IPS-15b (cell line): Measurements from ENCODE around the gene NTRK2.

Experiments
- H3K27me3 ChIP-seq: one replicate; pipeline ENCODE4 v1.6.1; 2013; ENCODE audit warnings: low read length; ENCODE audit not compliant: control insufficient read depth, insufficient read depth
- H3K36me3 ChIP-seq: one replicate; pipeline ENCODE4 v1.6.1; 2013; ENCODE audit warnings: low read length; ENCODE audit not compliant: control insufficient read depth, insufficient read depth
- H3K4me1 ChIP-seq: one replicate; pipeline ENCODE4 v1.6.1; 2013; ENCODE audit warnings: mild to moderate bottlenecking, low read length; ENCODE audit not compliant: control insufficient read depth, insufficient read depth
- H3K4me3 ChIP-seq: one replicate; pipeline ENCODE4 v1.5.1; 2013; ENCODE audit warnings: low read depth, low read length
- H3K9ac ChIP-seq: one replicate; pipeline ENCODE4 v1.6.1; 2013; ENCODE audit warnings: low read depth, mild to moderate bottlenecking, low read length
- H3K9me3 ChIP-seq: one replicate; pipeline ENCODE4 v1.6.1; 2013; ENCODE audit warnings: mild to moderate bottlenecking, low read length; ENCODE audit not compliant: control insufficient read depth, insufficient read depth

Gene NTRK2

DNA sequence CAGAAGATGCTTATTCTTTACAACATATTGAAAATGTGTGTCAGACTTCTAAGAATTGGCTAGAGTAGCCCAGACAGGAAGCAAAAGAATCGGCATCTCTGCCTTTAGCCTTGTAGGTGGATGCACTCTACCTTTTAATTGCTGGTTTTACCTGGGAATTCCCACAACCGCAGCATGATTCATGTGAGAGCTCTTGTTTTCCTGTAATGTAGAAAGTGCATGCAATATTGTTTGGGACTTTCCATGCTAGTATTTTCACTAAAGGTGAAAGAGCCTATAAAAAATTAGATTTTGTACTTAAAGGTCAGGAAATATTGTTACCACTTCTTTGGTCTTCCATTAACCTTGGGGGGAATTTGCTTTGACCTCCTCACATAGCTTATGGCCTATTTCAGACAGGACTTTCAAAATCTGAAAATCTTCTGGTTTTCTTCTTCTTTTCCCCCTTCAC lies 89.8 kb downstream of the NTRK2 start:
- Histone ChIP-seq H3K4me1 (no peaks in the 10 kb centered on the region), H3K4me3 (no peak overlapping the region), H3K27me3 (no peaks in the 10 kb centered on the region), H3K9ac (no peak overlapping the region), H3K36me3 (no peaks in the 10 kb centered on the region), H3K9me3 (no peaks in the 10 kb centered on the region)

DNA sequence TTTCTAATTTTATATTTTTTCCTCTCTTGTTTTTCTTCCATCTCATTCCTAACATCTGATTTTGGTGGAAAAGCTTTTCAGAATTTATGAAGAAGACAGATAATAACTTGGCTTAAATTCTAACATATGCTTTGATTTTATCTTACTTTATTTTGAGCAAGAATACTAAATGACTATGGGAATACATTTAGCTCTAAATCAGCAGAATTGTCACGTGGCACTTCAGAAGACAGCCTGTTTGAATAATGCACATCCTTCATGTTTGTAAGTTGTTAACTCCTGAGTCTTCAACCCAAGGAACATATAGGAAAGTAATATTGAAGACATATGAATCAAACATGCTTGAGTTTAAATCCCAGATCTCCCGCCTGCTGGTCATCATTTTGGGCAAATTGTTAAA lies 90.3 kb downstream of the NTRK2 start:
- Histone ChIP-seq H3K36me3 (no peaks in the 10 kb centered on the region), H3K9ac (no peak overlapping the region), H3K4me3 (no peak overlapping the region), H3K27me3 (no peaks in the 10 kb centered on the region), H3K4me1 (no peaks in the 10 kb centered on the region), H3K9me3 (no peaks in the 10 kb centered on the region)

DNA sequence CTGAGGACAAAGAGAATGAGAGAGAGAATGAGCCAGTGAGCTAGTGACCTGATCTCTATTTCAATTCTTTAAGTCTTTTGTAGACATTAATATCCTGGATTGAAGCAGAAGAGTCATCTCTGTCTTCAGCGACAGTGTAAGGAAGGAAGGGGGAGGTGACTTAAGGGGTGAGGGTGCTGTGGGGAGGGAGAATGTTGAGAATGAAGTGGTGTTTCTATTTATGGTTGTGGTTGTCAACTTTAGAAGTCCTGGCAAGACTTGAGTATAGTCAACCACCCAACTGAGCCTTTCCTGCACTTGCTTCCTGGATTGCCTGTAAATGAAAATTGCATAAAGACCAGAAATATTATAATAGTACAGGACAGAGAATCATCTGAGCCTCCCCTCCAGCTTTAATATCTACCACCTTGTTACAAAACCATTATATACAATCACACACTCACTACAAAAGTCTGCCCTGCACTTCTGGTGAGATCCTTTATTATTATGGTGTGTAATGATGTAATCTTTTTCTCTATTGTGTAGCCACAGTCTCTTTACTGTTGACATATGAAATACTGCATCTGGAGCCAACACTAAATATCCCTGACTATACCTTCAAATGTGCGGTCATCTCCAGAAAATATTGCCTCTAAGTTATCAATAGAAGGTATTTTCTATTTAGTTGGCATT lies 91.7 kb downstream of the NTRK2 start:
- Histone ChIP-seq H3K36me3 (no peaks in the 10 kb centered on the region), H3K9me3 (no peaks in the 10 kb centered on the region), H3K4me3 (no peak overlapping the region), H3K27me3 (no peaks in the 10 kb centered on the region), H3K4me1 (no peaks in the 10 kb centered on the region), H3K9ac (no peak overlapping the region)

DNA sequence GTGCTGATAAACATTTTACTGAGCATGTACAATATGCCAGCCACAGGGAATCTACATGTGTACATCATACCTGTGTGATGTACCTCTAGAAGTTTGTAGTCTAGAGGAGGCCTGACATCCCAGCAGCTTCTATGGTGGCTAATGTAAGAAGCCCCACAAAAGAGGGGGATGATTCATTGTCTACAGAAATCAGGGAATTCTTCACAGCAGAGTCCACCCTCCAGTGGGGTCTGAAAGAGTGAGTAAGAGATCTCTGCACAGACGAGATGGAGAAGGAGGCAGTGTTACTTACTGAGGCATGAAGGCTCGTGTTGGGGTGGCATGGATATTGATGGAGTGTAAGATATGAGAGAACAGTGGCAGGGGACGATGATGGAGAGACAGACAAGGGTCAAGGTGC lies 103.0 kb downstream of the NTRK2 start:
- Histone ChIP-seq H3K36me3 (no peaks in the 10 kb centered on the region), H3K9ac (no peak overlapping the region), H3K4me3 (no peak overlapping the region), H3K27me3 (no peaks in the 10 kb centered on the region), H3K9me3 (no peaks in the 10 kb centered on the region), H3K4me1 (no peaks in the 10 kb centered on the region)

DNA sequence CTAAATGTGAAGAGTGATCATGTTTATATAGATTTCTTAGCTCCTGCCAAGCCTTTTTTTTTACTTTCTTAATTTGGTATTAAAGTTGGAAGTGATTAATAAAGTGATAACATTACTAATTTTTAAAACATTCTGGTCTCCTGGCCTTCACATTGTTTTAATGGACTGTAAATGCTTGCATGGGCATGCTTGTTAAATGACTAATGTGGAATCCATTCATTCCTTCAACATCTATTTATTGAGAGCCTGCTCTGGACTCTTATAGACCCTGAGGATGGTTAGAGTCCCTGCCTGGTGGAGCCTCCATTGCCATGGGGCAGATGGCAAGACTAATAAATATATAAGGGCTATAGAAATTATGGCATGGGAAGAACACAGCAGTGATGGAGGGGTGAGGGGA lies 103.5 kb downstream of the NTRK2 start:
- H3K9ac ChIP-seq, result no peak overlapping the region
- no peak overlapping the region for H3K4me3 ChIP-seq
- H3K9me3 ChIP-seq, result no peaks in the 10 kb centered on the region
- no peaks in the 10 kb centered on the region for H3K36me3 ChIP-seq
- H3K27me3 ChIP-seq, result no peaks in the 10 kb centered on the region
- no peaks in the 10 kb centered on the region for H3K4me1 ChIP-seq

DNA sequence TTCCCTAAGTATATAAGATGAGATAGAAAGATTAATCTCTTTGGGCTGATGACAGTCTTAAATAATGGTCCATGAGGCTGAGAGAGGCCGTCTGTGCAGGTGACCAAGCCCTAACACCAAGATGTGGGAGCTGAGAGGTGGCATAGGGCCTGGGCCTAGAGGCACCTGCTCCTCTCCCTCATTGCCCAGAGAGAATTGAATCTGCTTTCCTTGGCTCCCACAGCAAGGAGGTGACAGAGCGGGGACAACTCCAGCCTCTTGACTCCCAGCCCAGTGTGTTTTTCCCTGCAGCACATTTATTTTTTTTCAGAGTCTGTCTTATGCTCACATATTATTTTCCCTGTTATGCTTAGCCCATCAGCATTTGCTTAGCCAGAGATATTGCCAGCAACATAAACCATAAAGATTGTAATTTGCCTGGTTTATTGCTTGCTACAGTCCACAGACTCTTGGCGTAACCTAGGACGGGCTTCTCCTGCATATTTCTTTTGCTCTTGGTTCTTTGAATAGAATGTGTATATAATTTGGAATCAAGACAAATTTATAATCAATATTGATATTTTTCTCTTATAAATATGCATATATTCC lies 105.6 kb downstream of the NTRK2 start:
- Histone ChIP-seq H3K9ac (no peak overlapping the region), H3K4me1 (no peaks in the 10 kb centered on the region), H3K9me3 (no peaks in the 10 kb centered on the region), H3K4me3 (no peak overlapping the region), H3K36me3 (no peaks in the 10 kb centered on the region), H3K27me3 (no peaks in the 10 kb centered on the region)

DNA sequence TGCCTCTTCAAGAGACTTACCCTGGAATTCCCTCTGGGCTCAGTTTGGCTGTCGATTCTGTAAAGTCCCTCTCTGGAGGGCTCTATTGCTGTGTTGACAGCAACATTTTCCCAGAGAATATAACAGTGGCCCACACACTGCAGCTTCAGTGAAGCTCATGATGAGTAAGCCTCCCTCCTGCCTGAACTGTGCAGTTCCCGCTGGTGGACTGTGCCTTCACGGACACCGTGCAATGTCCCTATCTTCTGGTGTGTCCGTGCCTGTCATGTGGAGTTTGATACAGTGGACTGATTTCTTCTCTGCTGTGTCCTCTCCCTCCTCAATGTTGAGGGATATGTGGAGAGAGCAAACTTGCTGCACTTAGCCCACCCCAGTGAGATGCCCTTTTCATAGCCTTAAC lies 109.0 kb downstream of the NTRK2 start:
- no peaks in the 10 kb centered on the region for H3K4me1 ChIP-seq
- H3K9ac ChIP-seq, result no peak overlapping the region
- H3K36me3 ChIP-seq, result no peaks in the 10 kb centered on the region
- no peaks in the 10 kb centered on the region for H3K27me3 ChIP-seq
- H3K9me3 ChIP-seq, result no peaks in the 10 kb centered on the region
- H3K4me3 ChIP-seq, result no peak overlapping the region

DNA sequence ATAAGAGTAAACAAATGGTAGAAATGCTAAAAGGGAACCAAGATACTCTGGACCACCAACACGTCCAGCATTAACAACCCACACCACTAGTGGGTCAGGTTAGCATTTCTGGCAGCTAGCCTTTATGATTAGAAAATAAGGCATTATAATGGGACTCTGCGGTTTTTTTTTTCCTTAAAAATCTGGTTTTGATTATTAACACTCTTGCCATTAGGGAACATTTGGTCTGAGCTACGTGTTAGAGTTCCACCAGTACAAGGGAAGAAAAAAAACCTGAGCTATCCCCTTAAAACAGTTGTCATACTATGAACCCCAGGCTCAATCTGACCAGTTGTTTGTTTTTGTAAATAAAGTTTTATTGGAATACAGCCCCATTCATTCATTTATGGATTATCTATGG lies 110.4 kb downstream of the NTRK2 start:
- Histone ChIP-seq H3K9ac (no peak overlapping the region), H3K9me3 (no peaks in the 10 kb centered on the region), H3K4me1 (no peaks in the 10 kb centered on the region), H3K4me3 (no peak overlapping the region), H3K36me3 (no peaks in the 10 kb centered on the region), H3K27me3 (no peaks in the 10 kb centered on the region)

DNA sequence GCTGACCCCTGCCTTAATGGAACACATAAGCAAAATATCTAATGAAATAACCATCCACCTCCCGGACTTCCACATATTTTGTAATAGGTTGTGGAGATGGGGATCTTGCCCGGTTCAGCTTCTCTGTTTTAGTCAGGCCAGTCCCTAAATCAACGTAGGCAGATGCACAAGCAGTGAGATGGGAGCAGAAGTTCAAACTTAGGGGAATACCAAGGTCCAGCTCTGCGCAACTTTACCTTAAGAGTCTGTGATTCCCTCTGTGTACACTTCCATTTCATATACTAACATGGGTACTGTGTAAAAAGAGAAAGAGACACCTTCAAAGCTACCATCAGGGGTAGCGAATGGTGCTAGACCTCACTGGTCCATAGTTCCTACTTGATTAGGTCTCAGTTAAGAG lies 110.9 kb downstream of the NTRK2 start:
- Histone ChIP-seq H3K36me3 (no peaks in the 10 kb centered on the region), H3K4me3 (no peak overlapping the region), H3K9ac (no peak overlapping the region), H3K4me1 (no peaks in the 10 kb centered on the region), H3K27me3 (no peaks in the 10 kb centered on the region), H3K9me3 (no peaks in the 10 kb centered on the region)

DNA sequence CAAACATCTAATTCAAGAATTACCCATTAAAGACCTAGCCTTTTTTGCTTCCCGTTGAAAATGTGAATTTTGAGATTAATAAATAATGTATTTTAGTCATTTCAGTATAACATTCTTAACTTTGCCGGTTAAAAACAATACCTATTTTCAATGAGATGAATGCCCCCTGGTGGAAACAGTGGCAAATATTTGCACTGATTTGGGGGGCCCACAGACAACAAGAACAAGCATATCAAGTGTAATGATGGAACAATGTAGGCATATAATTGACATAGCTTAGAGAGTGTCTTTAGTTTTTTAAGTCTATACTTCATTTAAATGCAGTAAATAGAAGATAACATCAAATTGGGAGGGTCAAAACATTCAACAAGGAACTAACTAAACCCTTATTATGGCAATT lies 111.9 kb downstream of the NTRK2 start:
- no peaks in the 10 kb centered on the region for H3K4me1 ChIP-seq
- H3K36me3 ChIP-seq, result no peaks in the 10 kb centered on the region
- H3K9me3 ChIP-seq, result no peaks in the 10 kb centered on the region
- no peak overlapping the region for H3K9ac ChIP-seq
- H3K4me3 ChIP-seq, result no peak overlapping the region
- H3K27me3 ChIP-seq, result no peaks in the 10 kb centered on the region

DNA sequence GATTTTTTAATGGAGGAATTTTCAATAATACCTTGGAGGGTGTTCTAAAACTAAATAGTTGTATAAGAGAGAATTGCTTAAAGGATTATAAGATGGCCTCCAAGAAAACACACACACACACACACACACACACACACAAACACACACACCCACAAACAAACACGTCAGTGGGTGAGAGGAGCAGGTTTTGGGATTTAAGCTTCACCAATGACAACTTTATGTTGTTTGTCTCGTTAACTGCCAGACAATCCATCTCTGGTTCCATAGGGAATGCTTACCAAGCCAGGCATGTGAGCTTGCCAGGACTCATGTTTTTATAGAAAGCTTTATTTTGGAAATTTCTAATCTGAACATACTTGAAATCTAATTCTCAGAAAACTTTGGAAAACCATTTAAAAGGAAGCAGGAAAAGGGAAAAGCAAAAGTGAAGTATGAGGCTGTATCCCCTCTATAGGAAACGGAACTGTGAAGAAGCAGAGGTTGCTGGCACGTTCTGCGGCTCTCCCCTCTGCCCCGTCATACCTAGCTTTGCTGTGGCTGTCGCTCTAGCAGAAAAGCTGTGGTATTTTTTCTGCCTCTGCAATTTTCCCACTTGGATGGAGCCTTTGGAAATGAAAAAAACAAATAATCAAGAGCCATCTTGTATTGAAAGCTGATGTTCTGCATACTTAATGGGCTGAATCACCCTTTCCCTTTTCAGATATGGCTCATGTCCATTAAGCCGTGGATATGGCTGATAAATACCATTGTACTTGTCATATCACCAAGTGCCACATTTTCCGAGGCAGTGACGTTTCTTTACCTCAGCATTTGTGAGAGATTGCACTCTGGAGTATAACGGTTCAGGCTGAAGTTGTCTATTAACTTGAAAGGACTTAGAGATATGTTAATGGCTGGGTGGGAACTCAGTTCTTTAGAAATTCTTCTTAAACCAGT lies 112.7 kb downstream of the NTRK2 start:
- no peaks in the 10 kb centered on the region for H3K27me3 ChIP-seq
- H3K9me3 ChIP-seq, result no peaks in the 10 kb centered on the region
- H3K9ac ChIP-seq, result no peak overlapping the region
- no peaks in the 10 kb centered on the region for H3K36me3 ChIP-seq
- no peaks in the 10 kb centered on the region for H3K4me1 ChIP-seq
- no peak overlapping the region for H3K4me3 ChIP-seq
